Spleen (tissue), 11 donors: ENCODE measurements around the gene CENPP. TPM values are rescaled to one million over a fixed set of nuclear protein-coding genes. Genes with fewer than 3 reads are reported as not detected.

Source experiments
- DNase-seq: peaks from one replicate; pipeline ENCODE4 v3.0.0-alpha.2; 2020
- H3K27ac ChIP-seq, 8 donors: fragments of 200-600 bp; sonication (generic) in 7 of 8; 1 replicate in 4 of 8; 2 replicates in 4 of 8; pipeline versions ENCODE4 v1.5.0 to v1.8.0; 2016 to 2021; ENCODE audit warnings: inconsistent platforms in 4 of 8, mild to moderate bottlenecking in 4 of 8, moderate library complexity in 1 of 8
- H3K27me3 ChIP-seq, 7 donors: fragments of 200-600 bp; sonication (generic) in 6 of 7; replicated peaks in 1 of 7; 1 replicate in 4 of 7; 2 replicates in 3 of 7; pipeline versions ENCODE4 v1.5.0 to v1.8.0; 2016 to 2021; ENCODE audit warnings: inconsistent platforms in 3 of 7, mild to moderate bottlenecking in 1 of 7
- H3K36me3 ChIP-seq, 6 donors: fragments of 200-600 bp; sonication (generic) in 5 of 6; 1 replicate in 4 of 6; 2 replicates in 2 of 6; pipeline versions ENCODE4 v1.5.0 to v1.8.0; 2016 to 2021; ENCODE audit warnings: inconsistent platforms in 2 of 6
- H3K4me1 ChIP-seq, 6 donors: fragments of 200-600 bp; sonication (generic) in 5 of 6; 1 replicate in 3 of 6; 2 replicates in 3 of 6; pipeline versions ENCODE4 v1.5.0 to v1.8.0; 2016 to 2021; ENCODE audit warnings: inconsistent platforms in 3 of 6
- H3K4me3 ChIP-seq, 8 donors: fragments of 200-600 bp; sonication (generic) in 7 of 8; 1 replicate in 4 of 8; 2 replicates in 4 of 8; pipeline versions ENCODE4 v1.5.0 to v1.8.0; 2016 to 2021; ENCODE audit warnings: inconsistent platforms in 4 of 8, mild to moderate bottlenecking in 4 of 8, moderate library complexity in 2 of 8
- H3K9me3 ChIP-seq, 8 donors: fragments of 200-600 bp; sonication (generic) in 7 of 8; 1 replicate in 4 of 8; 2 replicates in 4 of 8; pipeline versions ENCODE4 v1.5.0 to v1.8.0; 2016 to 2021; ENCODE audit warnings: inconsistent platforms in 4 of 8
- POLR2A ChIP-seq, 3 donors: fragments of 450-650 bp; IDR thresholded peaks; one replicate each; pipeline ENCODE4 v1.5.1; 2017; ENCODE audit warnings: antibody characterized with exemption in 3 of 3, mild to moderate bottlenecking in 1 of 3
- POLR2AphosphoS5 ChIP-seq, 3 donors: sonication (generic); formaldehyde crosslinking; IDR thresholded peaks; one replicate each; pipeline ENCODE4 v1.5.1; 2017; ENCODE audit warnings: antibody characterized with exemption in 3 of 3
- WGBS, 5 donors: extraction: QIAGEN DNeasy Blood & Tissue Kit in 3 of 5; methylation state at CpG; one replicate each; pipeline versions ENCODE4 v1.1.5 to v1.1.7; 2013 to 2018; 5-methylcytosine and 5-hydroxymethylcytosine counted together
- intact Hi-C: fragments of 100-400 bp; cut with DNase I; formaldehyde crosslinking; loops from one replicate; pipeline ENCODE4 v1.15.0; 2023; ENCODE audit warnings: low total_unique reads
- polyA plus RNA-seq, 3 donors: library from polyadenylated mRNA; stranded (reverse); fragments of 200-250 nt; gene quantifications; one replicate each; pipeline ENCODE4 v1.2.1, GENCODE V29; 2013
- total RNA-seq, 7 donors: library from RNA; depleted of rRNA in 3 of 7; stranded (reverse); fragments of >200 nt in 3 of 7; fragmentation: NEBNext Ultra II Directional in 4 of 7; extraction: Animal tissue kit (Norgen Biotek cat#: 25700) in 4 of 7; gene quantifications; one replicate each; pipeline versions ENCODE4 v1.1.0 to v1.2.1, GENCODE V29; 2016 to 2021
- TF ChIP-seq, protein P1 (sequence below), 11 experiments: fragments of 200-600 bp in 7 of 11; fragments of 450-650 bp in 4 of 11; sonication (generic) in 4 of 11; IDR thresholded peaks in 8 of 11; conservative IDR thresholded peaks in 3 of 11; 1 replicate in 7 of 11; 2 replicates in 4 of 11; pipeline versions ENCODE4 v1.4.0 to v1.8.0; 2016 to 2021; ENCODE audit warnings: antibody characterized with exemption in 11 of 11, inconsistent platforms in 4 of 11, mild to moderate bottlenecking in 1 of 11
- donor health status: healthy with polysubstance abuse.
- donor health status: DM: no; HTN: no; CAD: no; lungs with moderate emphysema.
- donor health status: DM: no; HTN: no; CAD: no.
- donor health status: Bipolar disorder and iron deficiency.
- donor health status: healthy.
- donor health status: DM: no; HTN: no; CAD: no.
- donor health status: DM: yes; HTN: yes; CAD: no.

Gene CENPP
- total and polyA plus RNA-seq, 10 donors: 1.7 to 15.8 (median 6.2) TPM

DNA sequence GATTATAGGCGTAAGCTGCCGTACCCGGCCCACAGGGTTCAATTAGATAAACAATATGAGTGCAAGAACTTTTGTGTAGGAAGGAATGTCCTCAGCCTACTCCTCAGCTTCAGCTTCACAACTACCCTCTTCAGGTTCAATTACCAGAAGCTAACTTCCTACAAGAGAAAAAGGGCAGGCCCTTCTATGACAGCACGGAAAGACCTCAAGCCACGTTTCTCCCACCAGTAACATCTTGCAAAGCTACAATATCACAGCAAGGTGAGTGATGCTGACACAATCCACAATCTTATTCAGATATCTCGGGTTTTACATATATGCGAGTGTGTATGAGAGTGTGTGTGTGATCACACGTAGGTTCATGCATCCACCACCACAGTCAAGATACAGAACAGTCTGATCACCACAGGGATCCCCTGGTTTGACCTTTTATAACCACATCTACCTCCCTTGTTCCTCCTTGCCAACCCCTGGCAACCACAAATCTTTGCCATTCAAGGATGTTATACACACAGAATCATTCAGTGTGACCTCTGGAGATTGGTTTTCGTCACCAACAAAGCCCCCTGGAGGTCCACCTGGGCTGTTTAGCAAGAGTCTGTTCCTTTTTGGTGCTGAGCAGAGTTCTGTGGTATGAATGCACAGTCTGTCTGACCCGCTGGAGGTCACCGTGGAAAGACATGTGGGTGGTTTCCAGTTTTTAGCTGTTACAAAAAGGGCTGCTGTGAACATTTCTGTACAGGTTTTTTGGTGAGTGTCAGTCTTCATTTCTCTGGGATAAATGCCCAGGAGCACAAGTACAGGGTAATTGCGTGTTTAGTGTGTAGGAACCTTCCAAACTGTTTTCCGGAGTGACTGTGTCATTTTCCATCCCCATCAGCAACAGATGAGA lies 305.9 kb downstream of the CENPP start:
- DNase-seq: no peak
- no peak overlapping the region for H3K4me3 ChIP-seq
- no peaks in the 10 kb centered on the region for H3K9me3 ChIP-seq
- TF ChIP-seq POLR2A (IDR thresholded peaks at IDR 0.05) (no peak), POLR2AphosphoS5 (IDR thresholded peaks at IDR 0.05) (no peak)
- TF ChIP-seq, protein P1, sequence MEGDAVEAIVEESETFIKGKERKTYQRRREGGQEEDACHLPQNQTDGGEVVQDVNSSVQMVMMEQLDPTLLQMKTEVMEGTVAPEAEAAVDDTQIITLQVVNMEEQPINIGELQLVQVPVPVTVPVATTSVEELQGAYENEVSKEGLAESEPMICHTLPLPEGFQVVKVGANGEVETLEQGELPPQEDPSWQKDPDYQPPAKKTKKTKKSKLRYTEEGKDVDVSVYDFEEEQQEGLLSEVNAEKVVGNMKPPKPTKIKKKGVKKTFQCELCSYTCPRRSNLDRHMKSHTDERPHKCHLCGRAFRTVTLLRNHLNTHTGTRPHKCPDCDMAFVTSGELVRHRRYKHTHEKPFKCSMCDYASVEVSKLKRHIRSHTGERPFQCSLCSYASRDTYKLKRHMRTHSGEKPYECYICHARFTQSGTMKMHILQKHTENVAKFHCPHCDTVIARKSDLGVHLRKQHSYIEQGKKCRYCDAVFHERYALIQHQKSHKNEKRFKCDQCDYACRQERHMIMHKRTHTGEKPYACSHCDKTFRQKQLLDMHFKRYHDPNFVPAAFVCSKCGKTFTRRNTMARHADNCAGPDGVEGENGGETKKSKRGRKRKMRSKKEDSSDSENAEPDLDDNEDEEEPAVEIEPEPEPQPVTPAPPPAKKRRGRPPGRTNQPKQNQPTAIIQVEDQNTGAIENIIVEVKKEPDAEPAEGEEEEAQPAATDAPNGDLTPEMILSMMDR (IDR thresholded peaks at IDR 0.05 in 8 of 11, conservative IDR thresholded peaks at IDR 0.05 in 3 of 11): no peak
- H3K27ac ChIP-seq: no peak overlapping the region
- no peaks in the 10 kb centered on the region for H3K27me3 ChIP-seq
- intact Hi-C loops: no loop called here
- H3K4me1 ChIP-seq: peaks cover 0 to 8% (median 3%) of the 10 kb centered on the region in 6 donors
- 86 to 91% (median 87%) methylated on average over 13 of the region's 13 CpGs for WGBS, 5 donors
- peaks cover 0 to 95% (median 60%) of the 10 kb centered on the region in 6 donors for H3K36me3 ChIP-seq

DNA sequence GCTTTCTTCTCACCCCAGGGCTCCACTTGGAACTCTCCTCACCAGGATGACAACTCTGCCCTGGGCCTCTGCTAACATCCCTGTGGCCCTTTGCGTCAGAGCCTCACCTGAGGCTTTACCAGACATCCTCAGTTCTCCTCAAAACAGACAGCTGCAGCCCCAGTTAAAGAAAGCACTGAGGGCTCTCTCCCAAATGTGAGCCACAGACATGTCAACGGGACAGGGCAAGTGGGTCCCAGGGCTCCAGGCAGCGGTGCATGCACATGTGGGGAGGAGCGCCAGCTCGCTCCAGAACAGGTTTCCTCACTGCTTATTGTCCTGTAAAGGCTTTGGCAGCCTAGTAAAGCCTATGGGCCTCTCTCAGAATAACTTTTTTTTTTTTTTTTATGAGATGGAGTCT lies 306.9 kb downstream of the CENPP start:
- intact Hi-C loops: no loop called here
- 94 to 100% (median 98%) methylated on average over 5 of the region's 5 CpGs for WGBS, 5 donors
- Histone ChIP-seq H3K36me3 (peaks cover 0 to 100% (median 69%) of the 10 kb centered on the region in 6 donors), H3K4me1 (peaks cover 0 to 8% (median 3%) of the 10 kb centered on the region in 6 donors), H3K27me3 (no peaks in the 10 kb centered on the region), H3K27ac (no peak overlapping the region), H3K4me3 (no peak overlapping the region), H3K9me3 (no peaks in the 10 kb centered on the region)
- peak; percentile 36 for DNase-seq
- no peak for TF ChIP-seq POLR2A (IDR thresholded peaks at IDR 0.05)
- TF ChIP-seq, protein P1 (IDR thresholded peaks at IDR 0.05 in 8 of 11, conservative IDR thresholded peaks at IDR 0.05 in 3 of 11): no peak
- TF ChIP-seq POLR2AphosphoS5 (IDR thresholded peaks at IDR 0.05): no peak

DNA sequence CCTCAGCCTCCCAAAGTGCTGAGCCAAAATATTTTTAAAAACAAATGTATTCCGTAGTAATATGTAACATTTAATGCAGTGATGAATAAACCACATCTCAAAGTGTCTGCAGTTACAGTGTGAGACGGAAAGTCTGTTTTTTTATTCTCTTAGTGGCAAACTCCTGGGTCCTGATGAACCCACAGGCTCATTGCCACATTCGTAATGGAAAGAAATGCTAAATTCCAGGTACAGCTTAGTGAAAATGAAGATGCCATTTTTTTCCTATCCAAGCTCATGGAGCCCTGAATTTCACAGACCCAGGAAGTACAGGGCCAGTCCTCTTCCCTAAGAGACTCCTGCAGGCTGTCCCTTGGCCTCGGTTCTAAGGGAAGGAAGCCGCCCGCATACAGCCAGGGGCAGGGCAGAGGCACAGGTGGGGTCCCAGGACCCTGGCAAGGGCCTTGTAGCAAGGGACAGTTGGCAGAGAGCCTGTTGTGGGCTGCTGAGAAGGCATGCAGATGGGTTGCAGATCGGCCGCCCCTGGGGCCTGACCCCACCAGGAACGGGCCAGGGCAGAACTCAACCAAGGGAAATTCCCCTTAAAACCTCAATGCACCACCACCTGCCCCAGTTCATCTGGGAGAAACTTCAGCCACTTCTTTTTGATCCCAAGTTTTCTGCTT lies 308.0 kb downstream of the CENPP start:
- WGBS, 5 donors: 85 to 97% (median 91%) methylated on average over 9 of the region's 9 CpGs
- Histone ChIP-seq H3K27ac (no peak overlapping the region), H3K36me3 (peaks cover 0 to 100% (median 77%) of the 10 kb centered on the region in 6 donors), H3K9me3 (no peaks in the 10 kb centered on the region), H3K27me3 (no peaks in the 10 kb centered on the region), H3K4me1 (peaks cover 0 to 8% (median 3%) of the 10 kb centered on the region in 6 donors), H3K4me3 (no peak overlapping the region)
- no peak for TF ChIP-seq POLR2A (IDR thresholded peaks at IDR 0.05)
- no peak for TF ChIP-seq POLR2AphosphoS5 (IDR thresholded peaks at IDR 0.05)
- TF ChIP-seq, protein P1 (IDR thresholded peaks at IDR 0.05 in 8 of 11, conservative IDR thresholded peaks at IDR 0.05 in 3 of 11): no peak
- intact Hi-C loops: no loop called here
- DNase-seq: peak; percentile 42
